AG04449 (cell line): ENCODE measurements around the gene MOGAT2.

Source experiments
- CTCF ChIA-PET: fragments of 350-600 bp; formaldehyde crosslinking; extraction: SDS; loops from one replicate; lab custom pipeline; 2021; ENCODE audit warnings: antibody characterized with exemption; lab: Yijun Ruan, JAX
- POLR2A ChIA-PET: fragments of 400-600, 350-600 bp; formaldehyde crosslinking; extraction: SDS; loops from one replicate; lab custom pipeline; 2020; ENCODE audit warnings: antibody characterized with exemption, inconsistent platforms; lab: Yijun Ruan, JAX
- DNase-seq: peaks from one replicate; pipeline ENCODE4 v3.0.0-alpha.2; 2010; ENCODE audit warnings: low read depth, low spot score
- H3K4me3 ChIP-seq: 2 replicates; pipeline ENCODE4 v1.5.1; 2011; ENCODE audit warnings: low read depth, mild to moderate bottlenecking, control low read depth, low read length
- TF ChIP-seq, protein P1 (sequence below): IDR thresholded peaks from one replicate; pipeline ENCODE4 v1.5.1; 2011; ENCODE audit warnings: mild to moderate bottlenecking, moderate library complexity, low read length, control low read depth, inconsistent platforms; ENCODE audit not compliant: insufficient read depth; ENCODE audit errors: missing control alignments

The MOGAT2 gene

GRCh38 chr11:75767793-75768111, 50.1 kb downstream of the MOGAT2 start:
- TF ChIP-seq, protein P1, sequence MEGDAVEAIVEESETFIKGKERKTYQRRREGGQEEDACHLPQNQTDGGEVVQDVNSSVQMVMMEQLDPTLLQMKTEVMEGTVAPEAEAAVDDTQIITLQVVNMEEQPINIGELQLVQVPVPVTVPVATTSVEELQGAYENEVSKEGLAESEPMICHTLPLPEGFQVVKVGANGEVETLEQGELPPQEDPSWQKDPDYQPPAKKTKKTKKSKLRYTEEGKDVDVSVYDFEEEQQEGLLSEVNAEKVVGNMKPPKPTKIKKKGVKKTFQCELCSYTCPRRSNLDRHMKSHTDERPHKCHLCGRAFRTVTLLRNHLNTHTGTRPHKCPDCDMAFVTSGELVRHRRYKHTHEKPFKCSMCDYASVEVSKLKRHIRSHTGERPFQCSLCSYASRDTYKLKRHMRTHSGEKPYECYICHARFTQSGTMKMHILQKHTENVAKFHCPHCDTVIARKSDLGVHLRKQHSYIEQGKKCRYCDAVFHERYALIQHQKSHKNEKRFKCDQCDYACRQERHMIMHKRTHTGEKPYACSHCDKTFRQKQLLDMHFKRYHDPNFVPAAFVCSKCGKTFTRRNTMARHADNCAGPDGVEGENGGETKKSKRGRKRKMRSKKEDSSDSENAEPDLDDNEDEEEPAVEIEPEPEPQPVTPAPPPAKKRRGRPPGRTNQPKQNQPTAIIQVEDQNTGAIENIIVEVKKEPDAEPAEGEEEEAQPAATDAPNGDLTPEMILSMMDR = no peak
- ChIA-PET CTCF (interaction anchor here (1.2 kb wide), 1 partner anchor 236 kb away, joined by 3 read pairs; no protein-coding TSS in a partner anchor), POLR2A (no interaction called here)
- no peak for DNase-seq
- no peak overlapping the region; the same call in 1 of the 2 replicates for H3K4me3 ChIP-seq

GRCh38 chr11:75768112-75768908, 50.7 kb downstream of the MOGAT2 start, which contains the start of gene DGAT2:
DGAT2 (plus strand) TSS chr11:75768778; CDS start chr11:75768992, 214 bp downstream.
- DNase-seq = no peak
- TF ChIP-seq, protein P1 = peak; percentile 35
- POLR2A ChIA-PET = no interaction called here
- CTCF ChIA-PET = interaction anchor here (1.0 to 1.2 kb wide), 2 partner anchors 9 to 237 kb away, joined by 3 read pairs; no protein-coding TSS in a partner anchor
- peak within 1 kb of the TSS; percentile 55 for H3K4me3 ChIP-seq

DNA sequence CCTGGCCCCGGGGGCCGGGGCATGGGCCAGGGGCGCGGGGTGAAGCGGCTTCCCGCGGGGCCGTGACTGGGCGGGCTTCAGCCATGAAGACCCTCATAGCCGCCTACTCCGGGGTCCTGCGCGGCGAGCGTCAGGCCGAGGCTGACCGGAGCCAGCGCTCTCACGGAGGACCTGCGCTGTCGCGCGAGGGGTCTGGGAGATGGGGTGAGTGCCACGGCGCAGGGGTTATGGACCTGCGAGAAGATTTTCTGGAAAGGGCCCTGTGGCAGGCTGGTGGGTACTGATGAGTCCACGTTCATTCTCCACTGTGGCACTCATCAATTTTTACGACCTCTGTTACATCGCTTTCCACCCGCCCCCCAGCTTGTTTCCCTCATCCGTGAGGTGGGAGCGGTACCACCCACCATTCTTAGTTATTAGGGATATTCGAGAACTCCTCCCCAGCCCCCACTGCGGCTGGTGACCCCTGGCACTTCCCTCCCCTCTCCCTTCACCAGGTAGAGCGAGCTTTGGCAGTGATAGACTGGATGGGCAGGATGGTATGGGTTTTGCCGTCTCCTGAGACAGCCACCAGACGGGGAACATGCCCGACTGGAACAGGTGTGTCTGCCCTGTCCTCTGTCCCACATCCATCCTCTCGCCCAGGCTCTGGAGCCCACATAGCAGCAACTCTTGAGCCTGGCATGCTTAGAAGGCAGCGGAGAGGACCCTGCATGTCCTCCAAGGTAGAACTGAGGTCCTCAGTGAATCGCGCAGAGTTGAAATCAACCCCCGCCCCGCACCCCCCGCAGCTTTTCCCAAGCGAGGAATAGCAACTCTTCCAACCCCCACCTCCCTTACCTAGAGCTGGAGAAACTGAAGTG, 51.5 kb downstream of the MOGAT2 start:
- H3K4me3 ChIP-seq = peak overlapping the region; percentile 55
- ChIA-PET CTCF (interaction anchor here (1.0 to 1.6 kb wide), 4 partner anchors 10 to 237 kb away, joined by 3 to 6 read pairs (median 3); no protein-coding TSS in a partner anchor), POLR2A (no interaction called here)
- no peak for DNase-seq
- TF ChIP-seq, protein P1 = no peak

GRCh38 chr11:75770102-75770501, 52.5 kb downstream of the MOGAT2 start:
- no peak overlapping the region for H3K4me3 ChIP-seq
- TF ChIP-seq, protein P1 = no peak
- CTCF ChIA-PET = interaction anchor here (1.4 to 1.6 kb wide), 2 partner anchors 47 to 64 kb away, joined by 3 to 6 read pairs; no protein-coding TSS in a partner anchor
- POLR2A ChIA-PET = no interaction called here
- no peak for DNase-seq

DNA sequence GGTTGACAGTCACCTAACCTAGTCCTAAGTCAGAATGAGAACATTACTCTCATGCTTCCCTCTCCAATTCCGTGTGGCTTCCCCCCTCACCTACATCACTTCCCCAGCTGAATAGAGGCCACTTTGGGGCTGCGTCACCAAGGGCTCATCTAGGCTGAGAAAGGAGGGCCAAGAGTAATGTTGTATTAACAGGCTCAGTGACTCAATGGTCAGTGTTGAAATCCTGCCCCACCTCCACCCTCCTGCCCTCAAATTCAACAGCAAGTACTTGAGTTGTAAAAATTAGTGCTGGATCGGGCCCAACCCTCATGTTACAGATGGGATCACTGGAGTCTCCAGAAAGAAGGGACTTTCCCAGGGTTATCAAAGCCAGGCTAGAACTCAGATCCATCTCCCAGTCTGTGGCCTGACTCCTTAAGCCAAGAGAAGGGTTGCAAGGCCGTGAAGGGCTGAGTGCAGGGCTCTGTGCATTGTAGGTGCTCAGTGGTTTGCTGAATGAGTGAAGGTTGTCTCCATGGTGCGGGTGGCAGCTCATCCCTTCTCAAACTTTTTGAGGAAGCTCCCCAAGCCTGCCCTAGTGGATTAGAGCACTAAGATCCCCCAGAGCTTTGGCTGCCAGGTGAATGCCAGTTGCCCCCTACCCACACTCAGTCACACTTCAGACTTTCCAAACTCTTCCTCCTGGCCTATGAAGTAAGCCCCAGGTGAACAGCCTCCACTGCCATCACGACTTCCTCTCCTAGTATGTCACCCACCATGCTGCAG, 54.2 kb downstream of the MOGAT2 start:
- no peak overlapping the region for H3K4me3 ChIP-seq
- no peak for DNase-seq
- TF ChIP-seq, protein P1 = no peak
- ChIA-PET POLR2A (no interaction called here), CTCF (interaction anchor here (1.0 kb wide), 1 partner anchor 66 kb away, joined by 4 read pairs; no protein-coding TSS in a partner anchor)
